ENCODE data around the gene PPP6R2.
"Not testable (repeated sequence)": the region's sequence is repeated elsewhere in the genome, so short reads cannot be mapped to it uniquely, and the experiment has no call there.

PPP6R2 gene

DNA sequence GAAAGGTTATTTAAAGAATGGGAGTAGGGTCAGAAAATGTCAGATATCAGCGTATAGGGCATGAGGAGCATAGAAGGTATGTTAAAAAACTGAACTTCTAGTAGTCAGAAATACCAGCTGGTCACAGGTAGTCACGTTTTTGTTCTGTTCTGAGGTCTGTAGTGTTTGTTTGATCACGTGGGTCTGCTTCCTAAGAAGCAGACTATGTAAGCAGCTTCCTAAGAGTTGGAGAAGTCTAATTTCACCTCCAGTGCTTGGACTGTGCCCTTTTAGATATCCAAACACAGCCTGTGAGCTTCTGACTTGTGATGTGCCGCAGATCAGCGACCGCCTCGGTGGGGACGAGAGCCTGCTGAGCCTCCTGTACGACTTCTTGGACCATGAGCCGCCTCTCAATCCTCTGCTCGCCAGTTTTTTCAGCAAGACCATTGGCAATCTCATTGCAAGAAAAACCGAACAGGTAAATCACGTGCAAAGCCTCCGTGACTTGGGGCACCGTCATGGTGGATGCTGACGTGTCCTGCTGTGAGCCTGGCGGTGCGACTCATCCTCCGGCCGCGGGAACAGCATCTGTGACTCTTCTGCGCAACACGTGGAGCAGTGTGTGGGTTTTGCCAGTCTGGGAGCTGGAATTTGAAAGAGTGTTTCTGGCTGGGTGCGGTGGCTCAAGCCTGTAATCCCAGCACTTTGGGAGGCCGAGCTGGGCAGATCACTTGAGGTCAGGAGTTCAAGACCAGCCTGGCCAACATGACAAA lies 63.5 kb downstream of the PPP6R2 start:
- TF ChIP-seq, protein P1, sequence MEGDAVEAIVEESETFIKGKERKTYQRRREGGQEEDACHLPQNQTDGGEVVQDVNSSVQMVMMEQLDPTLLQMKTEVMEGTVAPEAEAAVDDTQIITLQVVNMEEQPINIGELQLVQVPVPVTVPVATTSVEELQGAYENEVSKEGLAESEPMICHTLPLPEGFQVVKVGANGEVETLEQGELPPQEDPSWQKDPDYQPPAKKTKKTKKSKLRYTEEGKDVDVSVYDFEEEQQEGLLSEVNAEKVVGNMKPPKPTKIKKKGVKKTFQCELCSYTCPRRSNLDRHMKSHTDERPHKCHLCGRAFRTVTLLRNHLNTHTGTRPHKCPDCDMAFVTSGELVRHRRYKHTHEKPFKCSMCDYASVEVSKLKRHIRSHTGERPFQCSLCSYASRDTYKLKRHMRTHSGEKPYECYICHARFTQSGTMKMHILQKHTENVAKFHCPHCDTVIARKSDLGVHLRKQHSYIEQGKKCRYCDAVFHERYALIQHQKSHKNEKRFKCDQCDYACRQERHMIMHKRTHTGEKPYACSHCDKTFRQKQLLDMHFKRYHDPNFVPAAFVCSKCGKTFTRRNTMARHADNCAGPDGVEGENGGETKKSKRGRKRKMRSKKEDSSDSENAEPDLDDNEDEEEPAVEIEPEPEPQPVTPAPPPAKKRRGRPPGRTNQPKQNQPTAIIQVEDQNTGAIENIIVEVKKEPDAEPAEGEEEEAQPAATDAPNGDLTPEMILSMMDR (IDR thresholded peaks at IDR 0.05; ENCODE audit: insufficient read depth, low read length, missing control alignments) = no peak
- H3K4me3 ChIP-seq (ENCODE audit: low read depth, low read length) = no peak overlapping the region
- CTCF ChIA-PET = no interaction called here
- no peak for DNase-seq (ENCODE audit: low read depth, low spot score)
- POLR2A ChIA-PET = no interaction called here

- DNase-seq (ENCODE audit: low read depth, low spot score) = no peak
- POLR2A ChIA-PET = interaction anchor here (0.6 kb wide), 1 partner anchor 553 kb away, joined by 3 read pairs; no protein-coding TSS in a partner anchor
- CTCF ChIA-PET = interaction anchor here (0.7 to 1.2 kb wide), 3 partner anchors 9 to 156 kb away, joined by 3 to 5 read pairs (median 3); no protein-coding TSS in a partner anchor
- no peak overlapping the region for H3K4me3 ChIP-seq (ENCODE audit: low read depth, low read length)
- TF ChIP-seq, protein P1 (IDR thresholded peaks at IDR 0.05; ENCODE audit: insufficient read depth, low read length, missing control alignments) = no peak
Measured at GRCh38 chr22:50408311-50408710, 65.2 kb downstream of the PPP6R2 start.

DNA sequence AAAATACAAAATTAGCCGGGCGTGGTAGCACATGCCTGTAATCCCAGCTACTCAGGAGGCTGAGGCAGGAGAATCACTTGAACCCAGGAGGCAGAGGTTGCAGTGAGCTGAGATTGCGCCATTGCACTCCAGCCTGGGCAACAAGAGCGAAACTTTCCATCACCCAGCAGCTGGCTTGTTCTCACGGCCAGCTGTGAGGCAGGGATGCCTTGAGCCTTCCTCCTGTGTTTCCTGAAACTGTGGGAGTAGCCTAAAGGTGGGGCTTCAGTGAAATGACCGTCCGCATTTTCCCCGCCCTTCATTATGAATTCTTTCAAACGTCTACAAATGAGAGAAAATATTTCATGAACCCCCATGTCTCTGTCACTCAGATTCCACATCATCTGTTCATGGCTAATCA lies 65.8 kb downstream of the PPP6R2 start:
- POLR2A ChIA-PET; H3K4me3 ChIP-seq (ENCODE audit: low read depth, low read length); DNase-seq (ENCODE audit: low read depth, low spot score): not testable (repeated sequence)
- CTCF ChIA-PET = interaction anchor here (0.7 to 1.2 kb wide), 2 partner anchors 9 to 157 kb away, joined by 3 read pairs; no protein-coding TSS in a partner anchor

DNA sequence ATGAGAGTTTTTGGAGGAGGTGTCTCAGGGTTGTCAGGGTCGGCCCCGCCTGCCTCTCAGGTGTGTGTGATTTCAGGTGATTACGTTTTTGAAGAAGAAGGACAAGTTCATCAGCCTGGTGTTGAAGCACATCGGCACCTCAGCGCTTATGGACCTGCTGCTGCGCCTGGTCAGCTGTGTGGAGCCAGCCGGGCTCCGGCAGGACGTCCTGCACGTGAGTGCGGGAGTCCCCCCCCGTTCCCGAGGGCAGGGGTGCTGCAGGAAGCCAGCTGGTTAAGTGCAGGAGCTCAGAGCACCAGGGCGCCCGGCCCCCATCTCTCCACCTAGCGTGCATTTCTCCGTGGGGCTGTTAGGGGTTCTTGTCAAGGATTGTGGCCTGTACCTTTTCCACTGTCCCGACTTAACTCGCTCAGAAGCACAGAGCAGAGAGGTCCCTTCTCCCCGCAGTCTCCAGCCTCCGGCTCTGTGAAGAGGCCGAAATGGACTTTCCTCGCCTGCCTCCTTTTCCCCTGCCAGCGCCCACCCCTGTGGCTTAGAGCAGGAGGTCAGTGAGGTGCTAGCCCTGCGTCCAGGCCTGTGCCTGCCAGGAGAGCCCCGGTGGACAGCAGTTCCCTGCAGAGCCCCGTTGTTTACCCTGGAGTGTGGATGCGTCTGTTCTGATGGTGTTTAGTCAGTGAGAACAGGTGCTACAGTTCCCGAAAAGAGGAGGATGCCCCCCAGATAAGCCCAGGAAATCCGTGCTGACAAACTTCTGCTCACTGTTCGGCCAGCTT lies 71.5 kb downstream of the PPP6R2 start:
- CTCF ChIA-PET = interaction anchor here (0.8 kb wide), 1 partner anchor 16 kb away, joined by 3 read pairs; no protein-coding TSS in a partner anchor
- no peak overlapping the region for H3K4me3 ChIP-seq (ENCODE audit: low read depth, low read length)
- POLR2A ChIA-PET = no interaction called here
- TF ChIP-seq, protein P1 (IDR thresholded peaks at IDR 0.05; ENCODE audit: insufficient read depth, low read length, missing control alignments) = no peak
- no peak for DNase-seq (ENCODE audit: low read depth, low spot score)

GRCh38 chr22:50415426-50415825 lies 72.3 kb downstream of the PPP6R2 start:
- TF ChIP-seq, protein P1 (IDR thresholded peaks at IDR 0.05; ENCODE audit: insufficient read depth, low read length, missing control alignments) = no peak
- ChIA-PET CTCF (interaction anchor here (0.8 kb wide), 1 partner anchor 16 kb away, joined by 3 read pairs; no protein-coding TSS in a partner anchor), POLR2A (no interaction called here)
- DNase-seq (ENCODE audit: low read depth, low spot score) = no peak
- no peak overlapping the region for H3K4me3 ChIP-seq (ENCODE audit: low read depth, low read length)

GRCh38 chr22:50416996-50417395 lies 73.9 kb downstream of the PPP6R2 start:
- TF ChIP-seq, protein P1 (IDR thresholded peaks at IDR 0.05; ENCODE audit: insufficient read depth, low read length, missing control alignments) = no peak
- CTCF ChIA-PET = no interaction called here
- no peak for DNase-seq (ENCODE audit: low read depth, low spot score)
- H3K4me3 ChIP-seq (ENCODE audit: low read depth, low read length) = no peak overlapping the region
- POLR2A ChIA-PET = no interaction called here

All from AG04449 (cell line).